HG03354 (cell line): ENCODE results near the gene CAMTA1.

Source experiments
- ATAC-seq: cut with Tn5 transposase; IDR thresholded peaks from one replicate; pipeline ENCODE4 v1.9.1; 2021; ENCODE audit warnings: mild to moderate bottlenecking; ENCODE audit not compliant: unreplicated experiment, poor library complexity, severe bottlenecking

CAMTA1 gene

GRCh38 chr1:6986281-6986680 lies 201.0 kb downstream of the CAMTA1 start:
- ATAC-seq, result no peak

- no peak for ATAC-seq
Observed at GRCh38 chr1:6987940-6988339, 202.7 kb downstream of the CAMTA1 start.

- no peak for ATAC-seq
Observed at GRCh38 chr1:6988796-6989195, 203.5 kb downstream of the CAMTA1 start.

- no peak for ATAC-seq
Observed at GRCh38 chr1:6989212-6990159, 204.2 kb downstream of the CAMTA1 start.

GRCh38 chr1:6991266-6991665 lies 206.0 kb downstream of the CAMTA1 start:
- ATAC-seq, result no peak

GRCh38 chr1:6995789-6996188 lies 210.5 kb downstream of the CAMTA1 start:
- ATAC-seq, result no peak

GRCh38 chr1:6996371-6996770 lies 211.1 kb downstream of the CAMTA1 start:
- ATAC-seq, result no peak

- no peak for ATAC-seq
Observed at GRCh38 chr1:6996866-6997265, 211.6 kb downstream of the CAMTA1 start.

GRCh38 chr1:6998267-6998666 lies 213.0 kb downstream of the CAMTA1 start:
- no peak for ATAC-seq

- ATAC-seq, result no peak
Observed at GRCh38 chr1:6999826-7000225, 214.6 kb downstream of the CAMTA1 start.

GRCh38 chr1:7000720-7001119 lies 215.5 kb downstream of the CAMTA1 start:
- no peak for ATAC-seq

- ATAC-seq, result no peak
Observed at GRCh38 chr1:7002728-7003127, 217.5 kb downstream of the CAMTA1 start.

- no peak for ATAC-seq
Observed at GRCh38 chr1:7003676-7004075, 218.4 kb downstream of the CAMTA1 start.

- no peak for ATAC-seq
Observed at GRCh38 chr1:7004181-7004580, 218.9 kb downstream of the CAMTA1 start.

GRCh38 chr1:7005762-7006161 lies 220.5 kb downstream of the CAMTA1 start:
- no peak for ATAC-seq

GRCh38 chr1:7006996-7007871 lies 222.0 kb downstream of the CAMTA1 start:
- no peak for ATAC-seq

GRCh38 chr1:7007902-7008301 lies 222.6 kb downstream of the CAMTA1 start:
- no peak for ATAC-seq

- no peak for ATAC-seq
Observed at GRCh38 chr1:7008331-7008730, 223.1 kb downstream of the CAMTA1 start.

GRCh38 chr1:7008975-7009740 lies 223.9 kb downstream of the CAMTA1 start:
- no peak for ATAC-seq
